CD4-positive, alpha-beta memory T cell (primary cell): Measurements from ENCODE around the gene EXOC4. TPM values are rescaled to one million over a fixed set of nuclear protein-coding genes. Genes with fewer than 3 reads are reported as not detected.

Source experiments
- CTCF ChIA-PET: fragments of 350-600 bp; sonication (Branson Sonifier 250); formaldehyde crosslinking; loops from one replicate; lab custom pipeline; 2021; ENCODE audit warnings: inconsistent platforms; ENCODE audit not compliant: partially characterized antibody; lab: Charles Lee
- POLR2A ChIA-PET: fragments of 350-600 bp; sonication (Branson Sonifier 250); formaldehyde crosslinking; loops from one replicate; lab custom pipeline; 2021; ENCODE audit not compliant: partially characterized antibody; lab: Charles Lee
- DNase-seq, 5 donors: peaks; one replicate each; pipeline versions ENCODE4 v3.0.0 to v3.0.0-alpha.2; 2020 to 2022; ENCODE audit warnings: mixed read lengths in 1 of 5
- H3K27ac ChIP-seq: one replicate; pipeline ENCODE4 v1.7.0; 2013; ENCODE audit warnings: low read depth, low read length
- H3K27me3 ChIP-seq: 2 replicates; pipeline ENCODE4 v1.7.0; 2013; ENCODE audit warnings: mild to moderate bottlenecking, low read length, moderate library complexity; ENCODE audit not compliant: insufficient read depth
- H3K36me3 ChIP-seq: 2 replicates; pipeline ENCODE4 v1.7.0; 2013; ENCODE audit warnings: mild to moderate bottlenecking, low read length, moderate library complexity; ENCODE audit not compliant: insufficient read depth
- H3K4me1 ChIP-seq: 2 replicates; pipeline ENCODE4 v1.7.0; 2013; ENCODE audit warnings: mild to moderate bottlenecking, low read length, moderate library complexity; ENCODE audit not compliant: insufficient read depth
- H3K4me3 ChIP-seq, 2 donors: one replicate each; pipeline ENCODE4 v1.7.0; 2013; ENCODE audit warnings: low read length in 2 of 2, mild to moderate bottlenecking in 1 of 2
- H3K9me3 ChIP-seq, 2 donors: one replicate each; pipeline ENCODE4 v1.7.0; 2013; ENCODE audit warnings: low read length in 2 of 2, control low read depth in 1 of 2; ENCODE audit not compliant: control insufficient read depth in 1 of 2
- H3K27ac Mint-ChIP-seq, 7 donors: one replicate each; pipeline ENCODE4 v1.8.0; 2020 to 2021; ENCODE audit warnings: mixed read lengths in 7 of 7, mild to moderate bottlenecking in 6 of 7, inconsistent platforms in 3 of 7, moderate library complexity in 3 of 7
- H3K27me3 Mint-ChIP-seq, 2 donors: one replicate each; pipeline ENCODE4 v1.8.0; 2020 to 2021; ENCODE audit warnings: mixed read lengths in 2 of 2
- H3K36me3 Mint-ChIP-seq, 2 donors: one replicate each; pipeline ENCODE4 v1.8.0; 2020 to 2021; ENCODE audit warnings: mixed read lengths in 2 of 2, inconsistent platforms in 1 of 2, mild to moderate bottlenecking in 1 of 2
- H3K4me1 Mint-ChIP-seq, 4 donors: one replicate each; pipeline ENCODE4 v1.8.0; 2020 to 2021; ENCODE audit warnings: mixed read lengths in 4 of 4, mild to moderate bottlenecking in 1 of 4
- H3K4me3 Mint-ChIP-seq, 8 donors: one replicate each; pipeline ENCODE4 v1.8.0; 2020 to 2021; ENCODE audit warnings: mixed read lengths in 8 of 8, mild to moderate bottlenecking in 7 of 8, moderate library complexity in 6 of 8, inconsistent platforms in 3 of 8
- H3K9me3 Mint-ChIP-seq, 8 donors: one replicate each; pipeline ENCODE4 v1.8.0; 2020 to 2021; ENCODE audit warnings: mixed read lengths in 8 of 8, mild to moderate bottlenecking in 5 of 8, inconsistent platforms in 3 of 8, moderate library complexity in 1 of 8
- intact Hi-C: fragments of 100-400 bp; cut with micrococcal nuclease; formaldehyde crosslinking; loops from one replicate; pipeline ENCODE4 v1.15.1; 2023
- polyA plus RNA-seq, 2 donors: library from polyadenylated mRNA; unstranded; fragments of 300-500 nt; fragmentation: Illumina TruSeq; gene quantifications; one replicate each; pipeline ENCODE4 v1.2.3, GENCODE V29; 2021
- total RNA-seq, 2 experiments: library from RNA; stranded (reverse); gene quantifications; one replicate each; pipeline ENCODE4 v1.2.3, GENCODE V29; 2021

EXOC4 gene
- total and polyA plus RNA-seq, 4 experiments from 2014 or later, result 33.8 to 81.2 (median 58.1) TPM

DNA sequence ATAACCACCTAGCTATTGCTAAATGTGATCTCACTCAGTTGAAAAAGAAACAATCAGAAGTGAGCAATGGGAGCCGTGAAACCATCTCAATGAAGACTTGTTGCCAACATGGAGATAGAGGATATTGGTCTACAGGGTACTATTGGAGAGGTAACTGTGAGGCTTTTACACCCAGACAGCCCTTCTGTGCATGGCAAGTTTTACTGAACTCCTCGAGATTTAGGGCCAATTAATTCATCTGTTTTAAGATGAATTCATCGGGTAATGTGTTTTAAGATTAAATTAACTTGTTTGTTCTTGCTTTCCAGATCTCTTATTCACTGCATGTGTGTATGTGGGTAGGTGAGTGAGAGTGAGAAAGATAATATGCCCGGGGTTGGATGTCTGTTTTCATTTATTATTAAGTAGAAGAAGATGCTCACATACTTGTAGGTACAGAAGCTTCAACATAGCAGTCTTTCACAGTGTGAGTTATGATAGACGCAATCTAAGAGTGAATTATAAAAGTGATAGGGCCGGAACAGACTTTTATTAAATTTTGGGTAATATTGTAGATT is 323.8 kb downstream of the EXOC4 start:
- H3K9me3 Mint-ChIP-seq, result peaks cover 0 to 3% (median 0%) of the 10 kb centered on the region in 8 donors
- no peak overlapping the region for H3K4me3 Mint-ChIP-seq
- no peak overlapping the region for H3K4me3 ChIP-seq
- H3K27me3 Mint-ChIP-seq, result no peaks in the 10 kb centered on the region
- POLR2A ChIA-PET, result no interaction called here
- no peaks in the 10 kb centered on the region for H3K36me3 ChIP-seq
- H3K4me1 Mint-ChIP-seq, result peaks cover 0 to 1% (median under 1%) of the 10 kb centered on the region in 4 donors
- H3K9me3 ChIP-seq, result no peaks in the 10 kb centered on the region
- no peak for DNase-seq
- CTCF ChIA-PET, result no interaction called here
- intact Hi-C loops, result no loop called here
- no peaks in the 10 kb centered on the region for H3K4me1 ChIP-seq
- no peak overlapping the region for H3K27ac Mint-ChIP-seq
- no peaks in the 10 kb centered on the region for H3K27me3 ChIP-seq
- H3K36me3 Mint-ChIP-seq, result peaks cover 11 to 18% of the 10 kb centered on the region in 2 donors
- no peak overlapping the region for H3K27ac ChIP-seq

DNA sequence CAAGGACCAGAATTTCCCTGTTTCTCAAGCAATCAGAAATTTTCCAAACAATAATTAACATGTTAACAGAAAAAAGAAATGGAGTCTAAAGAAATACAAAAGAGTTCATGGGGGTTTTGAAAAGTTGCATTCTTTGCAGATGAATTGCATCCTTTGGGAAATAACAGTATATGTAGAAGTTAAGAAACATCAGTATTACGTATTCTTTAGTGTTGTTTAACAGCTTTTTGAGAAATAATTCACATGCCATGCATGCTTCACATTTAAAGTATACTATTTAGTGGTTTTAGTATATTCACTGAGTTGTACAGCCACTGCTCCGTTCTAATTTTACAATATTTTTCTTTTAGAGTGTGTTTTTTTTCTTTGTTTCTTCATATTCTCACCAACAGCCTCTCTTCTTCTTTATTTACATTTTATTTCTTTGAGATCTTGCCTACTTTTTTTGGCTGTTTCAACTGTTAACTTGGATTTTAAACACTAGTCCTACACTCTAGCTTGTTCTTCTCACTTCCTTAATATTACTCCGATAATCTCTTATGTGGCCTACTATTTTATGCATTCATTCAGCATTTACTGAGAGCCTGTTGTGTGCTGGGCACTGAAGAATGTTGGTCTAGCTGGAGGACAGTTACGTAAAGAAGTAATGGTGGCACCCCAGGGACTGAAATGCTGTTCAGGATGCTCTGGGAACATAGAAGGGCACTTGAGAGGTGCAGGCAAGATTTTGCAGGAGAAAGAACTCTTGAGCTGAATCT is 330.1 kb downstream of the EXOC4 start:
- Mint-ChIP-seq H3K4me3 (no peak overlapping the region), H3K36me3 (peaks cover 28 to 50% of the 10 kb centered on the region in 2 donors)

DNA sequence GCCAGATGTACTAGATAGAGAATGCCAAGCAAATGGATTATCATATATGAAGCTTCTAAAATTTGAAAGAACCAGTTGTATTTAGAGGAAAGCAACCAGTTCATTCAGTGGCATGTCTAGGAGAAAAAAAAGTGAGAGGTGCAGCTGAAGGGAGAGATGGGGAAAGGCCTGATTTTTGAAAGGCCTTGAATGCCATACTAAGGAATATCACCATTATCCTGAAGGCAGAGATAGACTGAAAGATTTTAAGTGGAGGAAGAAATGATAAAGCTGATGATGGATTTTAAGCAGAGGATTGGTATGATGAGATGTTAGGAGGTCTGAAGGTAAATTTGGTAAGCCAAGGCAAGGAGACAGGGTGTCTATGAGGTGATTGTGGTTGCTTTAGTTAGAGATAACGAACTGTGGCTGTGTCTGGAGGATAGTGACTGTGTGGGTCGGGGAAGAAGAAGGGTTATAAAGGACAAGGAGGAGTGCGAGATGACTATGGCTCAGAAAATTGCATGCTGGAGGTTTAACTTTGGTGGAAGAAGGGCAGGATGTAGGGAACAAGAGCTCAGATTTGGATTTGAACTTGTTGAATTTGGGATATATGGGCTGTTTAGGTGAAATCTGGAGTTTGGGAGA is 330.8 kb downstream of the EXOC4 start:
- no peak overlapping the region for H3K27ac ChIP-seq
- no peaks in the 10 kb centered on the region for H3K9me3 ChIP-seq
- H3K4me3 ChIP-seq, result no peak overlapping the region
- H3K4me1 ChIP-seq, result no peaks in the 10 kb centered on the region
- peaks cover 0 to 2% (median under 1%) of the 10 kb centered on the region in 4 donors for H3K4me1 Mint-ChIP-seq
- intact Hi-C loops, result no loop called here
- no peaks in the 10 kb centered on the region for H3K36me3 ChIP-seq
- CTCF ChIA-PET, result no interaction called here
- POLR2A ChIA-PET, result no interaction called here
- DNase-seq, result no peak
- no peaks in the 10 kb centered on the region for H3K27me3 ChIP-seq
- no peaks in the 10 kb centered on the region for H3K27me3 Mint-ChIP-seq
- peaks cover 0 to 7% (median 1%) of the 10 kb centered on the region in 8 donors for H3K9me3 Mint-ChIP-seq
- peaks cover 28 to 50% of the 10 kb centered on the region in 2 donors for H3K36me3 Mint-ChIP-seq
- H3K4me3 Mint-ChIP-seq, result no peak overlapping the region
- peak overlapping the region in 2 of 7 donors; percentile 1 to 39 for H3K27ac Mint-ChIP-seq

More for the DNA sequence above, 330.1 kb downstream of the EXOC4 start:
- no peak overlapping the region for H3K27ac ChIP-seq
- intact Hi-C loops, result no loop called here
- ChIA-PET POLR2A (no interaction called here), CTCF (no interaction called here)
- peaks cover 0 to 2% (median under 1%) of the 10 kb centered on the region in 4 donors for H3K4me1 Mint-ChIP-seq
- no peak overlapping the region for H3K4me3 ChIP-seq
- no peak for DNase-seq
- no peaks in the 10 kb centered on the region for H3K9me3 ChIP-seq
- no peaks in the 10 kb centered on the region for H3K4me1 ChIP-seq
- no peaks in the 10 kb centered on the region for H3K27me3 ChIP-seq
- no peak overlapping the region for H3K27ac Mint-ChIP-seq
- H3K9me3 Mint-ChIP-seq, result peaks cover 0 to 7% (median 1%) of the 10 kb centered on the region in 8 donors
- H3K36me3 ChIP-seq, result no peaks in the 10 kb centered on the region
- H3K27me3 Mint-ChIP-seq, result no peaks in the 10 kb centered on the region

DNA sequence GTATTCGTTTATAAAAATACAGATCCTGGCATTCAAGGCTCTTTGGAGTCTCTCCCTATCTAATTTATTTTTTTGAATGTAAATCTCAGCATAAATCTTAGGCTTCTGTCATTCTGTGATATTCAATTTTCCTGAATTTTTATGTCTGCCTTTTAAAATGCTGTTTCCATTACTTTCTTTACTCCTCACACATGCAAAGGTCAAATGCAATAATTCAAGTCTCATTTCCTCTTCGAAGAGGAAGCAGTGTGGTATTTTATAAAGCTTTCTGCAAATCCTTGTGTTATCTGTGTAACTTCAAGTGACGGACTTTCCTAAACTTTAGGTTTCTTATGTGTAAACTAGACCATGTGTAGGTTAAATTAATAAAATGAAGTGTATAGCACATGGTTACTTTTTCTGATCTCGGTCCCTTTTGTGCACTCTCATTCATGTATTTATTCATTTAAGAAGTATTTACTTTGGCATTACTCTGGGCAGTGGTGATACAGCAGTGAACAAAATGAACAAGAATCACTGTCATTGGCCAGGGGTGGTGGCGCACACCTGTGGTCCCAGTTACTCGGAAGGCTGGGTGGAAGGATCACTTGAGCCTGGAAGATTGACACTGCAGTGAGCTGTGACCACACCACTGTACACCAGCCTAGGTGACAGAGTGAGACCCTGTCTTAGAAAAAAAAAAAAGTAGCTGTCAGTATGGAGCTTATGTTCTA is 332.2 kb downstream of the EXOC4 start:
- Histone ChIP-seq H3K4me3 (no peak overlapping the region), H3K36me3 (no peaks in the 10 kb centered on the region), H3K27me3 (no peaks in the 10 kb centered on the region), H3K9me3 (no peaks in the 10 kb centered on the region), H3K27ac (no peak overlapping the region), H3K4me1 (no peaks in the 10 kb centered on the region)
- no peak for DNase-seq
- Mint-ChIP-seq H3K4me3 (no peak overlapping the region), H3K9me3 (peaks cover 0 to 7% (median 2%) of the 10 kb centered on the region in 8 donors), H3K4me1 (peaks cover 0 to 3% (median under 1%) of the 10 kb centered on the region in 4 donors), H3K36me3 (peaks cover 27 to 49% of the 10 kb centered on the region in 2 donors), H3K27ac (no peak overlapping the region), H3K27me3 (no peaks in the 10 kb centered on the region)
- CTCF ChIA-PET, result no interaction called here
- POLR2A ChIA-PET, result no interaction called here
- intact Hi-C loops, result no loop called here

DNA sequence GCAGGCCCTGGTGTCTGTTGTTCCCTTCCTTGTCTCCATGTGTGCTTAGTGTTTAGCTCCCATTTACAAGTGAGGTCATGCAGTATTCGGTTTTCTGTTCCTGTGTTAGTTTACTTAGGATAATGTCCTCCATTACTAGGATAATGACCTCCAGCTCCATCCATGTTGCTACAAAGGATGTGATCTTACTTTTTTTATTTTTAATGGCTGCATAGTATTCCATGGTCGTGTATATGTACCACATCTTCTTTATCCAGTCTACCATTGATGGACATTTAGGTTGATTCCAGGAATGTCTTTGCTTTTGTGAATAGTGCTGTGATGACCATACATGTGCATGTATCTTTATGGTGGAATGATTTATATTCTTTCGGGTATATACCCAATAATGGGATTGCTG is 333.4 kb downstream of the EXOC4 start:
- Histone ChIP-seq H3K4me3 (no peak overlapping the region), H3K9me3 (no peaks in the 10 kb centered on the region), H3K36me3 (no peaks in the 10 kb centered on the region), H3K27ac (no peak overlapping the region), H3K4me1 (no peaks in the 10 kb centered on the region), H3K27me3 (no peaks in the 10 kb centered on the region)
- peaks cover 0 to 3% (median 2%) of the 10 kb centered on the region in 4 donors for H3K4me1 Mint-ChIP-seq
- POLR2A ChIA-PET, result no interaction called here
- peaks cover 0 to 7% (median 2%) of the 10 kb centered on the region in 8 donors for H3K9me3 Mint-ChIP-seq
- CTCF ChIA-PET, result no interaction called here
- peaks cover 19 to 42% of the 10 kb centered on the region in 2 donors for H3K36me3 Mint-ChIP-seq
- H3K27ac Mint-ChIP-seq, result no peak overlapping the region
- intact Hi-C loops, result no loop called here
- no peaks in the 10 kb centered on the region for H3K27me3 Mint-ChIP-seq
- no peak overlapping the region for H3K4me3 Mint-ChIP-seq
- DNase-seq, result no peak

DNA sequence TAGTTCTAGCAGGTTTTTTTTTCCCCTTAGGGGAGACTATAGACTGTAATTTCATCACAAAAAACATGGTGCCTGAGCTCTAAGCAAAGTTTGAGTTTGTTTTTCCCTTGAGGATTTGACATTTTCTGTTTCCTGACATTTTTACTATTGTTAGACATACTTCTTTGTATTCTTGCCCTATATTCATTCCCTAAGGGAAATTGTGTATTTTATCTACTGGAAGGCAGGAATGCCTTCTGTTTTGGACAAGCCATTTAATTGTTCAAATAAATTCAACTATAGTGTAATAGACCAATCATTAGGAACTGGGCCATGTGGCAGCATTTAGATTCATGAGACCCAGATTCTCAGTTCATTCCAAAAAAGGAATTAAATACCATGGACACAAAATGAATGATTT is 335.0 kb downstream of the EXOC4 start:
- Mint-ChIP-seq H3K9me3 (peaks cover 0 to 7% (median 2%) of the 10 kb centered on the region in 8 donors), H3K4me3 (no peak overlapping the region), H3K27me3 (no peaks in the 10 kb centered on the region), H3K36me3 (peaks cover 19 to 45% of the 10 kb centered on the region in 2 donors), H3K27ac (no peak overlapping the region), H3K4me1 (peaks cover 0 to 4% (median 2%) of the 10 kb centered on the region in 4 donors)
- ChIA-PET POLR2A (no interaction called here), CTCF (no interaction called here)
- Histone ChIP-seq H3K27ac (no peak overlapping the region), H3K36me3 (no peaks in the 10 kb centered on the region), H3K4me1 (no peaks in the 10 kb centered on the region), H3K9me3 (no peaks in the 10 kb centered on the region), H3K4me3 (no peak overlapping the region), H3K27me3 (no peaks in the 10 kb centered on the region)
- no peak for DNase-seq
- intact Hi-C loops, result no loop called here

DNA sequence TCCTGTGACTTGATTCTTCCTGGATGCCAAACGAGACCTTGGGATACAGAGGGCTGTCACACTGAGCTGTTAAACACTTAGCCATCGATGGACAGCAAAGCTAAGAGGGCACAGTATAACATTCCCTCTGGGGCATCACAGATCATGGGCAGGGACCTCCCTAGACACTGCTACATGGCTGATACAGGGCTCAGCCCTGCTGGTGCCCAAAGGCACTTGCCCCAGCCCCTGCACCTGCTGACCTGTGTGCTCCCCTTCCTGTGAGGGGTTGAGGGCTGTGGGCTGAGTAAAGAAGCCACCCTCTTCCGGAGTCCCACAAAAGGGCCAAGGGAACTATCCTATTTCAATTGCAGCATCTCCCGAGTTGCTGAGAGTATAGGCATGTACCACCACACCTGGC is 337.9 kb downstream of the EXOC4 start:
- H3K4me3 ChIP-seq, result no peak overlapping the region
- H3K36me3 ChIP-seq, result no peaks in the 10 kb centered on the region
- no peak overlapping the region for H3K27ac ChIP-seq
- Mint-ChIP-seq H3K27me3 (no peaks in the 10 kb centered on the region), H3K9me3 (peaks cover 0 to 5% (median under 1%) of the 10 kb centered on the region in 8 donors), H3K4me1 (peaks cover 0 to 7% (median 1%) of the 10 kb centered on the region in 4 donors), H3K4me3 (no peak overlapping the region), H3K36me3 (peaks cover 15 to 34% of the 10 kb centered on the region in 2 donors), H3K27ac (peak overlapping the region in 1 of 7 donors; percentile 62)
- intact Hi-C loops, result no loop called here
- ChIA-PET POLR2A (no interaction called here), CTCF (no interaction called here)
- H3K4me1 ChIP-seq, result no peaks in the 10 kb centered on the region
- DNase-seq, result no peak
- H3K27me3 ChIP-seq, result no peaks in the 10 kb centered on the region
- no peaks in the 10 kb centered on the region for H3K9me3 ChIP-seq
